ENCODE results near the gene BCO1.
"Not testable (repeated sequence)": the region's sequence is repeated elsewhere in the genome, so short reads cannot be mapped to it uniquely, and the experiment has no call there.

Gene BCO1

GRCh38 chr16:81238296-81239011 is at the start of gene BCO1:
BCO1 (plus strand) TSS chr16:81238689; CDS start chr16:81238909, 220 bp downstream.
- no peak for FAIRE-seq

GRCh38 chr16:81189100-81189664 is 49.3 kb upstream of the BCO1 start:
- DNase-seq (ENCODE audit: low spot score) = no peak
- no peak for FAIRE-seq

More at GRCh38 chr16:81238296-81239011, at the start of gene BCO1:
- peak; percentile 42 for DNase-seq (ENCODE audit: low spot score)

- FAIRE-seq (no peak), DNase-seq (ENCODE audit: low spot score) (peak; percentile 44)
These were observed 47.8 kb upstream of the BCO1 start for GRCh38 chr16:81190667-81191066.

GRCh38 chr16:81195885-81196534 is 42.5 kb upstream of the BCO1 start:
- FAIRE-seq = no peak
- DNase-seq (ENCODE audit: low spot score) = no peak

- DNase-seq (ENCODE audit: low spot score) (no peak), FAIRE-seq (no peak)
These were observed 39.9 kb upstream of the BCO1 start for GRCh38 chr16:81198635-81199034.

- no peak for FAIRE-seq
- DNase-seq (ENCODE audit: low spot score) = no peak
These were observed 37.2 kb upstream of the BCO1 start for GRCh38 chr16:81201267-81201666.

- no peak for FAIRE-seq
These were observed 33.5 kb upstream of the BCO1 start for GRCh38 chr16:81204798-81205680.

GRCh38 chr16:81207076-81207475 is 31.4 kb upstream of the BCO1 start:
- DNase-seq (ENCODE audit: low spot score) (no peak), FAIRE-seq (no peak)

More at GRCh38 chr16:81204798-81205680, 33.5 kb upstream of the BCO1 start:
- peak; percentile 55 for DNase-seq (ENCODE audit: low spot score)

- no peak for DNase-seq (ENCODE audit: low spot score)
- no peak for FAIRE-seq
These were observed 27.7 kb upstream of the BCO1 start for GRCh38 chr16:81210807-81211206.

GRCh38 chr16:81212830-81213465 is 25.5 kb upstream of the BCO1 start:
- DNase-seq (ENCODE audit: low spot score) (no peak), FAIRE-seq (no peak)

- FAIRE-seq (no peak), DNase-seq (ENCODE audit: low spot score) (no peak)
These were observed 23.7 kb upstream of the BCO1 start for GRCh38 chr16:81214745-81215166.

GRCh38 chr16:81216114-81216513 is 22.4 kb upstream of the BCO1 start:
- FAIRE-seq (no peak), DNase-seq (ENCODE audit: low spot score) (no peak)

GRCh38 chr16:81216706-81217105 is 21.8 kb upstream of the BCO1 start:
- FAIRE-seq (no peak), DNase-seq (ENCODE audit: low spot score) (no peak)

- no peak for DNase-seq (ENCODE audit: low spot score)
- FAIRE-seq = no peak
These were observed 19.3 kb upstream of the BCO1 start for GRCh38 chr16:81219151-81219550.

- FAIRE-seq (no peak), DNase-seq (ENCODE audit: low spot score) (no peak)
These were observed 18.1 kb upstream of the BCO1 start for GRCh38 chr16:81220349-81220748.

- DNase-seq (ENCODE audit: low spot score) (no peak), FAIRE-seq (no peak)
These were observed 16.8 kb upstream of the BCO1 start for GRCh38 chr16:81221731-81222130.

GRCh38 chr16:81224824-81225223 is 13.7 kb upstream of the BCO1 start:
- DNase-seq (ENCODE audit: low spot score) (no peak), FAIRE-seq (no peak)

- DNase-seq (ENCODE audit: low spot score); FAIRE-seq: not testable (repeated sequence)
These were observed 12.8 kb upstream of the BCO1 start for GRCh38 chr16:81225697-81226096.

- no peak for FAIRE-seq
- DNase-seq (ENCODE audit: low spot score) = no peak
These were observed 10.7 kb upstream of the BCO1 start for GRCh38 chr16:81227785-81228184.

- no peak for DNase-seq (ENCODE audit: low spot score)
- no peak for FAIRE-seq
These were observed 8.7 kb upstream of the BCO1 start for GRCh38 chr16:81229811-81230210.

- no peak for FAIRE-seq
These were observed 7.5 kb upstream of the BCO1 start for GRCh38 chr16:81231014-81231413.

More at GRCh38 chr16:81231014-81231413, 7.5 kb upstream of the BCO1 start:
- DNase-seq (ENCODE audit: low spot score) = no peak

Measured in urothelium cell line (cell line).